HTERT RPE-1 (cell line): Measurements from ENCODE around the gene LILRA2.
"Not testable (repeated sequence)": the region's sequence is repeated elsewhere in the genome, so short reads cannot be mapped to it uniquely, and the experiment has no call there.

Source experiments
- in situ Hi-C: fragments of 300-500 bp; cut with MboI; formaldehyde crosslinking; loops from 4 replicates; pipeline ENCODE4 v1.14.3; 2020; ENCODE audit warnings: low sequenced_read_pairs

Gene LILRA2

DNA sequence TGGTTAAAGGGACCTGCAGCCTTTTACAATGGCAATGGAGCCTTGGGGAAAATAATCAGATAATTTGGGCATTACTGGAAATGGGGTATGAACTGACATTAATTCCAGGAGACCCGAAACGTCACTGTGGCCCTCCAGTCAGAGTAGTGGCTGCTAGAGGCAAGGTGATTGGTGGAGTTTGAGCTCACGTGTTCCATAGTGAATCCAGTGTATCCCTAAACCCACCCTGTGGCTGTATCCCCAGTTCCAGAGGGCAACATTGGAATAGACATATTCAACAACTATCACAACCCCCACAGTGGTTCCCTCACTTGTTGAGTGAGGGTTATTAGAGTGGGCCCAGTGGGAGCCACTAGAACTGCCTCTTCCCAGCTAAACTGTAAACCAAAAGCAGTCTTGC lies 3.3 kb upstream of the LILRA2 start:
- in situ Hi-C loops, result no loop called here

DNA sequence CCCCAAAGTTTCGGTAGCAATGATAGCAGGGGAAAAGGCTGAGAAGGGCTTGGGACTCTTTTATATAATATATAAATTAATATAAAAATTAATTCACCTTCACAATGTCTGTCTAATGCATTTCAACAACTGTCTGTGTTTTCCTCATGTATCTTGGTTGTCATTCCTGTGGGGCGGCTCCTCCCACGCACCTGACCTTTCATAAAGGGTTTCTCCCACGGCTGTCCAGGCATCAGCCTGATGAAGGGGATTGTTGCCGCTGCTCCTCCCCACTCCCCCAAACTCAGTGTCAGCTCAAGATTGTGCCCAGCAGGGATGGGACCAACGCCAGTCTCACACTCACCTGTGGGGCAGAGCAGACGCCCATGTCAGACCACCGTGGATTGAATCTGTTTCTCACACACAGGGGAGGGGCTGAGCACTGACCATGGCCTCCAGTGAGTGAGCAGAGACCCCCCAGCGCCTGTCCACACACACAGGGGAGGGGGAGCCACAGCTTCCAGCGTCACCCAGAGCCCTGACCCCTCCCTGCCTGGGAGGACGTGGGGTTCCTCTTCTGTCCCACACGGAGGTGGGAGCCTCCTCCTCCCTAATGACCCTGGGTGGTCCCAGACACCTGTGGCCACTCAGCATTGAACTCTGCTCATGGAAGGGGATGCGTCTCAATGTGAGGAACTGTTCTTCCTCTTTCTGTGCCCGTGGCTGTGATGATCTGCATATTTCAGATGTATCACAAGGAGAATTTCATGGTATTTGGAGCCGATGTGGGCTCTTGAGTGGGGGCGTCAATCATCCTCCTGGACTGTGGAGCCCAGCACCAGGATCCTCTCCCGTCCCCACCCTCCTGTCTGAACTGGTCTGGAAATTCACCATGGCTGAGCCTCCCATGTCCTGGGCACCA lies 1.6 kb upstream of the LILRA2 start:
- in situ Hi-C loops, result not testable (repeated sequence)

DNA sequence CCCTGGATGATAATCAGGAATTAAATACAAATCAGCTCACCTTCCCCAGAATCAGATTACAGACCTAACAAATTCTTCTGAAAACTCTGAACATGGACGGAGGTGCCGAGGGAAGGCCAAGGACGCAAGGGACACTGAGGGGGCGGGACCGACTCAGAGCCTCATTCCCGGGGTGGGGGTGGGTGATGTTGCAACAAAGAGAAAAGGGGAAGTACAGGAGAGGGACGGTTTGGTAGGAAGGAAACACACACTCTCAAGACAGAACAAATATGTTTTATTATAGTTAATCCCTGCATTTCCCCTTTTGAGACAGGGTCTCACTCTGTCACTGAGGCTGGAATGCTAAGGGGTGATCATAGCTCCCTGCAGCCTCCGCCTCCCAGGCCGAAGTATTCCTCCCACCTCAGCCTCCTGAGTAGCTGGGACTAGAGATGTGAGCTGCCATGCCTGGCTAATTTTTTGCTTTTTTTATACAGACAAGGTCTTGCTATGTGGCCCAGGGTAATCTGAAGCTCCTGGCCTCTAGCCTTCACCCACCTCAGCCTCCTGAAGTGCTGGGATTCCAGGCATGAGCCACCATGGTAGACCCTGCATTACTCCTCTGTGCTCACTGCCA lies 786 bp upstream of the LILRA2 start:
- in situ Hi-C loops, result no loop called here

DNA sequence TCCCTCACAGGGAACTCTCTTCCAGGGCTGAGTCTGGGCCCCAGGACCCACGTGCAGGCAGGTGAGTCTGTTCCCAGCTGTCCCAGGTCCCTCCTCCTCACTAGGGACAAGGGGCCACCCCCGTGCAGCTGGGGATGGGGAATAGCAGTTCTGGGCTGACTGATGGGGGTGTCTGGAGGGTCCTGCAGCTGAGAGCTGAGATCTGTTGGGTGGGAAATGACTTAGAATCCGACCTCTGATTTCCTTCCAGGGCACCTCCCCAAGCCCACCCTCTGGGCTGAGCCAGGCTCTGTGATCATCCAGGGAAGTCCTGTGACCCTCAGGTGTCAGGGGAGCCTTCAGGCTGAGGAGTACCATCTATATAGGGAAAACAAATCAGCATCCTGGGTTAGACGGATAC lies 461 bp downstream of the LILRA2 start:
- in situ Hi-C loops, result no loop called here

DNA sequence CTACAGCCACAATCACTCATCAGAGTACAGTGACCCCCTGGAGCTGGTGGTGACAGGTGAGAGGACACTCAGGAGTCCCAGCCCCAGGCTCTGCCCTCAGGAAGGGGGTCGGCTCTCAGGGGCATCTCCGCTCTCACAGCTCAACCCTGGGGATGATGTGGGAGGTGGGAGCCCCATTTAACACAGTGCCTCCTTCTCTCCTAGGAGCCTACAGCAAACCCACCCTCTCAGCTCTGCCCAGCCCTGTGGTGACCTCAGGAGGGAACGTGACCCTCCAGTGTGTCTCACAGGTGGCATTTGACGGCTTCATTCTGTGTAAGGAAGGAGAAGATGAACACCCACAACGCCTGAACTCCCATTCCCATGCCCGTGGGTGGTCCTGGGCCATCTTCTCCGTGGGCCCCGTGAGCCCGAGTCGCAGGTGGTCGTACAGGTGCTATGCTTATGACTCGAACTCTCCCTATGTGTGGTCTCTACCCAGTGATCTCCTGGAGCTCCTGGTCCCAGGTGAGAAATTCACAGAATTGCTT lies 1.0 kb downstream of the LILRA2 start:
- in situ Hi-C loops, result no loop called here

DNA sequence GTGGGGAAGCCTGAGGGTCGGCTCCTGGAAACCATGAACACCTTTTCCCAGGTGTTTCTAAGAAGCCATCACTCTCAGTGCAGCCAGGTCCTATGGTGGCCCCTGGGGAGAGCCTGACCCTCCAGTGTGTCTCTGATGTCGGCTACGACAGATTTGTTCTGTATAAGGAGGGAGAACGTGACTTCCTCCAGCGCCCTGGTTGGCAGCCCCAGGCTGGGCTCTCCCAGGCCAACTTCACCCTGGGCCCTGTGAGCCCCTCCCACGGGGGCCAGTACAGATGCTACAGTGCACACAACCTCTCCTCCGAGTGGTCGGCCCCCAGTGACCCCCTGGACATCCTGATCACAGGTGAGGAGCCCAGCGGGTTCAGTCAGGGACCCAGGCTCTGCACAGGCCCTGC lies 1.6 kb downstream of the LILRA2 start:
- in situ Hi-C loops, result not testable (repeated sequence)

DNA sequence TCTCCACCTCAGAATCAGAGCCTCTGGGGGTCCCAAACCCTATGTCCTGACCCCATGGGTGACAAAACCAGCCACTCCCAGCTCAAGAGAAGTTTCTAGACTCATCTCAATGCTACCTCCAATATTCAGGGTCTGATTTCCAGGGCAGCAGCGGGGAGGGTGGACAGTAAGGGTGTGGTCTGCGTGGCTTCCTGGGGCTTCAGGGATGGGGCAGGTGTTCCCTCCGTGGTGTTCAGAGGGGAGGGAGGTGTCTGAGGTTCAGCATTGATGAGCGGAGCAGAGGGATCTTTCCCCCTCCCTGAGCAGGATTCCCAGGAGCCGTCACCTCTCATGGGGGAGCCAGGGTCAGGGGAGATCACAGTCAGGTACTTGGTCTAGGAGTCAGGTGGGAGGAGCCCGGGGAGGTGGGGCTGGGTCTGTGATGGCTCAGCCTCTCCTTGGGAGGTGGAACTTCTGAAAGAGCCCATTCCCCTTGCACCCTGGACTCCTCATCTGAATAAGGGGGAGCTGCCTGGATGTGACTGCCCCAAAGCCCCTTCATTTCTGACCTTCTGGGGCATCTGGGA lies 2.9 kb downstream of the LILRA2 start:
- in situ Hi-C loops, result no loop called here

DNA sequence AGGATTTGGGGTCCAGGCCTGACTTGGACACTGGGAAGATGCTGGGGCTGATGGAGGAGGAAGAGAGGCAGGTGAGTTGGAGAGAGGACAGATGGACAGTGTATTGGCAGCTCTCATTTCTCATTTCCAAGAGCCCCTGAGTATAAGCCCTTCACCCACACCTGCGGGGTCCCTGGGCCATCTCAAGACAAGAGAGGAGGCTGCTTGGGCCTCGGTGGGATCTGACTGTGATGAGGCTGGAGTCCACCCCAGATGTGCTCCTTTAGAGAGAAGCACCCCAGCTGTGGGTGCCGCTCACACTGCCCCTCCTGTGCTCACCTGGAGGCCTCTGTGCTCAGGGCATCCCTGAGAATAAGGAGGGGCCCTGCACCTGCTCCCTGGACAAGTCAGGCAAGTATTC lies 3.7 kb downstream of the LILRA2 start:
- in situ Hi-C loops, result no loop called here

DNA sequence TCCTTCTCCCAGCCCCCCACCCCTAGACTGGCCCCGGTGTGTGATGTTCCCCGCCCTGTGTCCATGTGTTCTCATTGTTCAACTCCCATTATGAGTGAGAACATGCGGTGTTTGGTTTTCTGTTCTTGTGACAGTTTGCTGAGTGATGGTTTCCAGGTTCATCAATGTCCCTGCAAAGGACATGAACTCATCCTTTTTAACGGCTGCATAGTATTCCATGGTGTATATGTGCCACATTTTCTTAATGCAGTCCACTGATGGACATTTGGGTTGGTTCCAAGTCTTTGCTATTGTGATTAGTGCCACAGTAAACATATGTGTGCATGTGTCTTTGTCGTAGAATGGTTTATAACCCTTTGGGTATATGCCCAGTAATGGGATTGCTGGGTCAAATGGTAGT lies 4.7 kb downstream of the LILRA2 start:
- in situ Hi-C loops, result not testable (repeated sequence)

DNA sequence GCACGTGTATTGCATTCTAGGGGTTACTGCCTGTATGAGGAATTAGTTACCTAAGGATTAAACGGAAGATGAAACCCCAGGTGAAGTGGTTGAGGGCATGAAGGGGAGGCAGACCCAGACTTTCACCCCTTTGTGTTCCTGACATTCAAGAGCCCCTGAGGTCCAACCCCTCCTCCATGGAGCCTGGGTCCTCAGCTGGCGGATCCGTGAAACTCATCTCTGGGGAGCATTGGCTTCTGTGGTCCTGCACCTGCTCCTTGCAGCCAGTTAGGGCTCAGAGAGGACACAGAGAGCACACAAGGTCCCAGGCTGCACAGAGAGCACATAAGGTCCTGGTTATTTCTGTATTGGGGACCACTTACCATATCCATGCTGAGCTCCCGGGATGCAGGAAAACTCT lies 12.8 kb downstream of the LILRA2 start:
- in situ Hi-C loops, result no loop called here

DNA sequence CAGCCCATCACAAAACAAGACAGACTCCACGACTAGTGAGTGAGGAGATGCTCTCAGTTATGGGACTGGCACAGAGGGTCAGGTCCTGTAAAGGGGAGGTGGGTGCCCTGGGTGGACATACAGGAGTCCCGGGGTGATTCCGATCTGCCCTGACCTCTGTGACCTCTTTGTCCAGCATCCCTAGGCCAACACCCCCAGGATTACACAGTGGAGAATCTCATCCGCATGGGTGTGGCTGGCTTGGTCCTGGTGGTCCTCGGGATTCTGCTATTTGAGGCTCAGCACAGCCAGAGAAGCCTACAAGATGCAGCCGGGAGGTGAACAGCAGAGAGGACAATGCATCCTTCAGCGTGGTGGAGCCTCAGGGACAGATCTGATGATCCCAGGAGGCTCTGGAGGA lies 13.4 kb downstream of the LILRA2 start:
- in situ Hi-C loops, result no loop called here

DNA sequence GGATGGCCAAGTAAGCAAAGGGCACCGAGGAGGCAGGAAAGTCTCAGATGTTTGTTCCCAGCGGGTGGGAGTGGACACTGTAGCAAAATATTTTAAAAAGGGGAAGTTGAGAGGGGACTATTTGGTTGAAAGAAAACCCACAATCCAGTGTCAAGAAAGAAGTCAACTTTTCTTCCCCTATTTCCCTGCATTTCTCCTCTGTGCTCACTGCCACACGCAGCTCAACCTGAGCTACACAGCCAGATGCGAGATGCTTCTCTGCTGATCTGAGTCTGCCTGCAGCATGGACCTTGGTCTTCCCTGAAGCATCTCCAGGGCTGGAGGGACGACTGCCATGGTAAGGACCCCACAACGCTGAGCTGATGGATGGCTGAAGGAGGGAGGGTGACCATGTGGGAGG lies 19.9 kb downstream of the LILRA2 start, which contains the start of gene LILRA1:
LILRA1 (plus strand) TSS at position 188 of the 400 bp plus-strand sequence. CDS start 613 bp downstream, outside the sequence.
- in situ Hi-C loops, result not testable (repeated sequence)

DNA sequence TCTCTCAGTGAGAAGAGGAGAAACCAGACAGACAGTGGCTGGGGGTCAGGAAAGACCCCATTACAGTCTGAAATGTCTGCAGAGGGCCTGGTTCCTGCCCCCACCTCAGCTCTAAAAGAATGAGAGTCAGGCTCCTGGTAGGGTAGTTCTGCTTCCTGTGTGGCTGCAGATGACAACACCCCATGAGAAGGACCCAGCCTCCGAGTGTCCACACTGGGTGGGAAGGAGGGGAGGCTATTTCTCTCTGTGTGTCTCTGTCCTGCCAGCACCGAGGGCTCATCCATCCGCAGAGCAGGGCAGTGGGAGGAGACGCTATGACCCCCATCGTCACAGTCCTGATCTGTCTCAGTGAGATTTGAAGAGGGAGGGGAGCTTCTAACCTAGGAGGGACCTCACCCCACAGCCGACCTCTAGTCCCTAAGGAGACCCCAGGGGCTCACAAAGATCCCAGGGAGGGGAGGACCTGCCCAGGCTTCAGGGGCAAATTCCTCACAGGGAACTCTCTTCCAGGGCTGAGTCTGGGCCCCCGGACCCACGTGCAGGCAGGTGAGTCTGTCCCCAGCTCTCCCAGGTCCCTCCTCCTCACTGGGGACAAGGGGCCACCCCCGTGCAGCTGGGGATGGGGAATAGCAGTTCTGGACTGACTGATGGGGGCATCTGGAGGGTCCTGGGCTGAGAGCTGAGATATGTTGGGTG lies 20.5 kb downstream of the LILRA2 start:
- in situ Hi-C loops, result not testable (repeated sequence)

DNA sequence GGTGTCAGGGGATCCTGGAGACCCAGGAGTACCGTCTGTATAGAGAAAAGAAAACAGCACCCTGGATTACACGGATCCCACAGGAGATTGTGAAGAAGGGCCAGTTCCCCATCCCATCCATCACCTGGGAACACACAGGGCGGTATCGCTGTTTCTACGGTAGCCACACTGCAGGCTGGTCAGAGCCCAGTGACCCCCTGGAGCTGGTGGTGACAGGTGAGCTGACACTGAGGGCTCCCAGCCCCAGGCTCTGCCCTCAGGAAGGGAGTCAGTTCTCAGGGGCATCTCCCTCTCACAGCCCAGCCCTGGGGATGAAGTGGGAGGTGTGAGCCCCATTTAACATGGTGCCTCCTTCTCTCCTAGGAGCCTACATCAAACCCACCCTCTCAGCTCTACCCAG lies 21.1 kb downstream of the LILRA2 start:
- in situ Hi-C loops, result no loop called here

DNA sequence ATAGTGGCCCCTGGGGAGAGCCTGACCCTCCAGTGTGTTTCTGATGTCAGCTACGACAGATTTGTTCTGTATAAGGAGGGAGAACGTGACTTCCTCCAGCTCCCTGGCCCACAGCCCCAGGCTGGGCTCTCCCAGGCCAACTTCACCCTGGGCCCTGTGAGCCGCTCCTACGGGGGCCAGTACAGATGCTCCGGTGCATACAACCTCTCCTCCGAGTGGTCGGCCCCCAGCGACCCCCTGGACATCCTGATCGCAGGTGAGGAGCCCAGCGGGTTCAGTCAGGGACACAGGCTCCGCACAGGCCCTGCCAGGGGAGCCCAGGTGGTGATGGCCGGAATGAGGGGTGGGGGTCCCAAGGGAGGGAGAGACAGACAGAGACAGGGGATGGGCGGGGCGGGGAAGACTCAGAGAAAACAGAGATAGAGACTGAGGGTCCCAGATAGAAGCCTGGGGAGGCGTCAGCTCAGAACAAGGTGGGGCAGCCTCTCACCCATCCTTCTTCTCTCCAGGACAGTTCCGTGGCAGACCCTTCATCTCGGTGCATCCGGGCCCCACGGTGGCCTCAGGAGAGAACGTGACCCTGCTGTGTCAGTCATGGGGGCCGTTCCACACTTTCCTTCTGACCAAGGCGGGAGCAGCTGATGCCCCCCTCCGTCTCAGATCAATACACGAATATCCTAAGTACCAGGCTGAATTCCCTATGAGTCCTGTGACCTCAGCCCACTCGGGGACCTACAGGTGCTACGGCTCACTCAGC lies 22.3 kb downstream of the LILRA2 start:
- in situ Hi-C loops, result not testable (repeated sequence)

DNA sequence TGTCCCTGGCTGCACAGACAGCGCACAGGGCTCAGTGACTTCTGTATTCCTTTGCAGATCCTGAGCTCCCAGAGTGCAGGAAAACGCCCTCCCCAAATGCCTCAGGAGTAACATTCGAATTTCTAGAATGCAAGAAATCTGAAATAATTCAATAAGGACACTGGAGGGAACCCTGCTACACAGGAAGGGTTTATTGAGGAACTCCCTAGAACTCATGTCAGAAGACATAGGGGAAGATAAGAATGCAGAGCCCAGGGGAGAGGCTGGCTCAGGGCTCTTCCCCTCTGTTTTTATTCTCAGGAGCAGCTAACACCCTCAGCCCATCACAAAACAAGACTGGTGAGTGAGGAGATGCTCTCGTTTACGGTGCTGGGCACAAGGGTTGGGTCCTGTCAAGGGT lies 26.6 kb downstream of the LILRA2 start:
- in situ Hi-C loops, result no loop called here

DNA sequence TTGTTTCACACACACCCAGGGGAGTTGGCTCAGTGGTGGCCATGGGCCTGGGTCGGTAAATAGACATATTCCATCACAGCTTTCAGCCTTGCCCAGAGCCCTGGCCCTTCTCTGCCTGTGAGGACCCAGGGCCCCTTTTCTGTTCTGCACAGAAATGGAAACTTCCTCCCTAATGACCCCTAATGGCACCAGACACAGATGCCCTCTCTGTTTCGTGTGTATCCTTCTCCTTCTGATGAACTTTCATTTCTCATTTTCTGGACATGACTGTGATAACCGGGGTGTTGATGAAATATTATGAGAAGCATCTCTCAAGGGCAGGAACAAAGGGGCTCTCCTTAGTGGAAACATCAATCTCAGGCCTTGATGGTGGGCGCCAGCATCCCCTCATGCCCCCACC lies 32.6 kb downstream of the LILRA2 start:
- in situ Hi-C loops, result no loop called here

DNA sequence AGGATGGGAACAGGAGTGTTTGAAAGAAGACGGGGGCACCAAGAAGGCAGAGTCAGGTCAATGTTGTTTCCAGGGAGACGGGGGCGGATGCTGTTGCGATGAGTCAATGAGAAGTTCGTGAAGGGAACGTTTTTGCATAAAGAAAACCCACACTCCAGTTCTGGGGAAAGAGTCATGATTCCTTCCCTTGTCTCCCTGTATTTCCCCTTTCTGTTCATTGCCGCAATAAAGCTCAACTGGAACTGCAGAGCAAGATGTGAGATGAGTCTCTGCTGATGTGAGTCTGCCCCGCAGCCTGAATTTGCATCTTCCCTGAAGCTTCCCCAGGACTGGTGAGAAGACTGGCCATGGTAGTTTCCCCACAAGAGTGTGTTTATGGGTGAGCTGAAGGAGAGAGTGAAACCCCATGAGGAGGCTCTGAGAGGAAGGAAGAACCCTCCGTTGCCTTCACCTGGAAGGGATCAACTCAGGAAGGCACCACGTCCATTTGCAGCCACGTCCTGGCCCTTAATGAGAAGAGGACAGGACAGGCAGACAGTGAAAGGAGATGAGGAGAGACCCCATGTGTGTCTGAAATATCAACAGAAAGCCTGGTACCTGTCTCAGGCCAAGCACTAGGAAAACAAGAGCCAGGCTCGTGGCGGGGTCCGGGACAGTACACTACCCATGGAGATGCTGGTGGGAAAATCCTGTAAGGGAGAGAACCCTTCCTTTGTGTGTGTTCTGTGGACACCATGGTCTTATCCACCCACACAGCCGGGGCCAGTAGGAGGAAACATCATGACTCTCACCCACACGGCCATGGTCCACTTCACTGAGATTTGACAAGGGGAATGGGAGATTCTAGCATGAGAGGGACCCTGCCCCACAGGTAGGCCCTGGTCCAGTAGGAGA lies 33.5 kb downstream of the LILRA2 start:
- in situ Hi-C loops, result no loop called here

DNA sequence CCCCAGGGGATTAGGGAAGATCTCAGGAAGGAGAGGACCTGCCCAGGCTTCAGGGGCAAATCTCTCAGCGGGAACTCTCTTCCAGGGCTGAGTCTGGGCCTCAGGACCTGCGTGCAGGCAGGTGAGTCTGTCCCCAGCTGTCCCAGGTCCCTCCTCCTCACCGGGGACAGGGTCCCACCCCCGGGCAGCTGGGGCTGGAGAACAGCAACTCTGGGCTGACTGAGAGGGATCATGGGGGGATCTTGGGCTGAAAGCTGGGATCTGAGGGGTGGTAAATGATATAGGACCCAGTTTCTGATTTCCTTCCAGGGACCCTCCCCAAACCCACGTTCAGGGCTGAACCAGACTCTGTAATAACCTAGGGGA lies 34.2 kb downstream of the LILRA2 start:
- in situ Hi-C loops, result no loop called here

DNA sequence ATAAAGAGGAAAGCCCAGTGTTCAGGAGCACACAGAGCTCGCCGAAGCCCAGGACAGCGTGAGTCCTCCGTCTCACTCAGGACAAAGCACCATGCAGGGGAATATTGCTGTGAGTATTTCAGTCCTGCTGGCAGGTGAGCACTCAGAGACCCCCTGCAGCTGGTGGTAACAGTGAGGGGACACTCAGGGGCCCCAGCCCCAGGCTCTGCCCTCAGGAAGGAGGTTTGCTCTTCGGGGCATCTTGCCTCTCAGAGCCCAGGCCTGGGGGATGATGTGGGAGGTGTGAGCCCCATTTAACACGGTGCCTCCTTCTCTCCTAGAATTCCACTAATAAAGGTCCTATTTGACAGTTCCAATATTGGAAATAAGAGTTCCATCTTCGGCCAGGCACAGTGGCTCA lies 34.6 kb downstream of the LILRA2 start:
- in situ Hi-C loops, result no loop called here
